ENCODE data around the gene EPC1. TPM values are rescaled to one million over a fixed set of nuclear protein-coding genes. Genes with fewer than 3 reads are reported as not detected.

EPC1 gene
- total and polyA plus RNA-seq, 2 of the 8 experiments (the other 6 are each of a cell fraction or from before 2014, with no cell fraction given), result 23.7 to 42.3 TPM

GRCh38 chr10:32326119-32326518 is 20.8 kb downstream of the EPC1 start (continued):
- TF ChIP-seq CTCF (IDR thresholded peaks at IDR 0.05; ENCODE audit: control extremely low read depth in 1 of 3, insufficient read depth in 1 of 3, low read depth in 1 of 3, low read length in 3 of 3) (no peak), SP4 (IDR thresholded peaks at IDR 0.05; ENCODE audit: low read length) (no peak), CTBP2 (IDR thresholded peaks at IDR 0.05; ENCODE audit: borderline replicate concordance, insufficient read depth, insufficient read length, low read length) (no peak), ATF3 (IDR thresholded peaks at IDR 0.05; ENCODE audit: insufficient read depth, low read depth, low read length) (no peak)

Measured in H1 (cell line).